Loucy (cell line): ENCODE data around the gene RBM18.

Experiments
- H2AFZ ChIP-seq: fragments of 200-600 bp; sonication (generic); 2 replicates; pipeline ENCODE4 v1.6.0; 2016; ENCODE audit warnings: antibody characterized with exemption, mild to moderate bottlenecking, low read length, moderate library complexity
- H3F3A ChIP-seq: fragments of 200-600 bp; 2 replicates; pipeline ENCODE4 v1.6.0; 2016; ENCODE audit warnings: antibody characterized with exemption, low read depth, mild to moderate bottlenecking
- H3K27me3 ChIP-seq: fragments of 200-600 bp; sonication (generic); 2 replicates; pipeline ENCODE4 v1.6.1; 2014; ENCODE audit warnings: low read length, mild to moderate bottlenecking; ENCODE audit not compliant: insufficient read depth, poor library complexity, severe bottlenecking
- H3K36me3 ChIP-seq: fragments of 200-600 bp; sonication (generic); 2 replicates; pipeline ENCODE4 v1.6.1; 2016; ENCODE audit warnings: low read length; ENCODE audit not compliant: insufficient read depth
- H3K4me1 ChIP-seq: fragments of 200-600 bp; sonication (generic); 2 replicates; pipeline ENCODE4 v1.5.1; 2014; ENCODE audit warnings: low read length, mild to moderate bottlenecking; ENCODE audit not compliant: insufficient read depth, poor library complexity, severe bottlenecking
- H3K4me2 ChIP-seq: fragments of 200-600 bp; sonication (generic); 2 replicates; pipeline ENCODE4 v1.6.0; 2014; ENCODE audit warnings: antibody characterized with exemption, low read length, low read depth, mild to moderate bottlenecking; ENCODE audit not compliant: poor library complexity, severe bottlenecking
- H3K4me3 ChIP-seq: fragments of 200-600 bp; sonication (generic); 2 replicates; pipeline ENCODE4 v1.5.1; 2014; ENCODE audit warnings: low read length, mild to moderate bottlenecking, mixed read lengths; ENCODE audit not compliant: poor library complexity, severe bottlenecking
- H3K79me2 ChIP-seq: fragments of 200-600 bp; sonication (generic); 2 replicates; pipeline ENCODE4 v1.6.1; 2014; ENCODE audit warnings: low read length; ENCODE audit not compliant: insufficient read depth
- H3K9ac ChIP-seq: fragments of 200-600 bp; sonication (generic); 2 replicates; pipeline ENCODE4 v1.6.0; 2014; ENCODE audit warnings: mild to moderate bottlenecking, low read depth, low read length, moderate library complexity; ENCODE audit not compliant: poor library complexity, severe bottlenecking
- H3K9me2 ChIP-seq: fragments of 200-600 bp; sonication (generic); replicated peaks from 2 replicates; pipeline ENCODE4 v1.6.1; 2016; ENCODE audit warnings: low read depth, low read length, mixed read lengths
- H3K9me3 ChIP-seq: fragments of 200-600 bp; sonication (generic); 2 replicates; pipeline ENCODE4 v1.6.1; 2014; ENCODE audit warnings: mild to moderate bottlenecking, antibody characterized with exemption, low read length, low read depth; ENCODE audit not compliant: insufficient read depth
- H4K20me1 ChIP-seq: fragments of 200-600 bp; sonication (generic); 2 replicates; pipeline ENCODE4 v1.6.0; 2014; ENCODE audit warnings: antibody characterized with exemption, low read length, mild to moderate bottlenecking; ENCODE audit not compliant: insufficient read depth, poor library complexity, severe bottlenecking
- EZH2phosphoT487 ChIP-seq: fragments of 200-600 bp; IDR thresholded peaks from 2 replicates; pipeline ENCODE4 v1.6.1; 2018; ENCODE audit warnings: antibody characterized with exemption, mild to moderate bottlenecking, moderate library complexity, borderline replicate concordance
- TF ChIP-seq, protein P1 (sequence below): fragments of 200-600 bp; sonication (generic); conservative IDR thresholded peaks from 2 replicates; pipeline ENCODE4 v1.5.1; 2014; ENCODE audit warnings: mild to moderate bottlenecking, antibody characterized with exemption, low read length

Gene RBM18

DNA sequence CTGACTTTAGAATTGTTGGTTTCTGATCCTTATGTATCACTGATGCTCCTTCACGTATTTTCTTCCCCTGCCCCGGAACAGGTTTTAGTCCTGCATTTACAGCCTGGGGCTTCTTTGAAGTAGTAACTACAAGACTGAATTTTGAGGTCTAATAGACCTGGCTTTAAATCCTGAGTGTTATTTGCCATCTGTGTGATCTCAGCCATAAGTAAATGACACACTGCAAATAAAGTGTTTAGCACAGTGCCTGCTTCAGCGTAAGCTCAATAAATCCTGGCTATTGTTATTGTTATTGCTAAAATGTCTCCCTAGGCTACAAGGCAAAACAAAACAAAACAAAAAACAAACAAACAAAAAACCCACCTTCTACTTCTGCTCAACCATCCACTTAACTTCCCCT lies 20.3 kb downstream of the RBM18 start:
- TF ChIP-seq, protein P1, sequence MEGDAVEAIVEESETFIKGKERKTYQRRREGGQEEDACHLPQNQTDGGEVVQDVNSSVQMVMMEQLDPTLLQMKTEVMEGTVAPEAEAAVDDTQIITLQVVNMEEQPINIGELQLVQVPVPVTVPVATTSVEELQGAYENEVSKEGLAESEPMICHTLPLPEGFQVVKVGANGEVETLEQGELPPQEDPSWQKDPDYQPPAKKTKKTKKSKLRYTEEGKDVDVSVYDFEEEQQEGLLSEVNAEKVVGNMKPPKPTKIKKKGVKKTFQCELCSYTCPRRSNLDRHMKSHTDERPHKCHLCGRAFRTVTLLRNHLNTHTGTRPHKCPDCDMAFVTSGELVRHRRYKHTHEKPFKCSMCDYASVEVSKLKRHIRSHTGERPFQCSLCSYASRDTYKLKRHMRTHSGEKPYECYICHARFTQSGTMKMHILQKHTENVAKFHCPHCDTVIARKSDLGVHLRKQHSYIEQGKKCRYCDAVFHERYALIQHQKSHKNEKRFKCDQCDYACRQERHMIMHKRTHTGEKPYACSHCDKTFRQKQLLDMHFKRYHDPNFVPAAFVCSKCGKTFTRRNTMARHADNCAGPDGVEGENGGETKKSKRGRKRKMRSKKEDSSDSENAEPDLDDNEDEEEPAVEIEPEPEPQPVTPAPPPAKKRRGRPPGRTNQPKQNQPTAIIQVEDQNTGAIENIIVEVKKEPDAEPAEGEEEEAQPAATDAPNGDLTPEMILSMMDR = no peak
- no peaks in the 10 kb centered on the region for H3K79me2 ChIP-seq
- no peaks in the 10 kb centered on the region for H3K27me3 ChIP-seq
- H3K9me3 ChIP-seq = no peaks in the 10 kb centered on the region
- H3K9ac ChIP-seq = no peak overlapping the region
- no peaks in the 10 kb centered on the region for H3K4me1 ChIP-seq
- no peaks in the 10 kb centered on the region for H3F3A ChIP-seq
- H3K4me2 ChIP-seq = no peak overlapping the region
- H3K36me3 ChIP-seq = peaks cover 88% of the 10 kb centered on the region
- no peak overlapping the region for H2AFZ ChIP-seq
- H4K20me1 ChIP-seq = no peaks in the 10 kb centered on the region
- H3K4me3 ChIP-seq = no peak overlapping the region
- no peaks in the 10 kb centered on the region for H3K9me2 ChIP-seq

DNA sequence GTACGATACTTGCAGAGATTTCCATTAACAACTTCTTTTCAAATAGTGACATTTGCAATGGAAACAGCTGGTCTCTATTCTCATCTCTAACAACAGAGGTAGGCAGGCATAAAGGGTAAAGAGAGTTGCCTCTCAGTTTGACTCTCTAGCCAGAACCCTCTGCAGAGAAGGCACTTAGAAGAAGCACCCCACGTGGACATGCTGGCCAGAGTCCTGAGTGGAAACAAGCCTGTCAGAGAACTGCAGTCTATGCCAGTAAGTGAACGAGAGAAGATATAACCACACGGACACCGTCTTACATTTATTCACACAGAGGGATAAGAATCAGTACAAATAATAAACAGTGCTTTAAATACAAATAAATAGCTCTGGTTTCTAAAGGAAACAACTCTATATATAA lies 24.9 kb downstream of the RBM18 start:
- TF ChIP-seq, protein P1 = no peak
- TF ChIP-seq EZH2phosphoT487 = no peak
- no peak overlapping the region for H3K4me2 ChIP-seq
- H3F3A ChIP-seq = no peaks in the 10 kb centered on the region
- H3K79me2 ChIP-seq = no peaks in the 10 kb centered on the region
- no peaks in the 10 kb centered on the region for H4K20me1 ChIP-seq
- H3K4me1 ChIP-seq = no peaks in the 10 kb centered on the region
- no peaks in the 10 kb centered on the region for H3K9me3 ChIP-seq
- no peaks in the 10 kb centered on the region for H3K27me3 ChIP-seq
- H3K9ac ChIP-seq = no peak overlapping the region
- peaks cover 56% of the 10 kb centered on the region for H3K36me3 ChIP-seq
- H3K9me2 ChIP-seq = no peaks in the 10 kb centered on the region
- no peak overlapping the region for H3K4me3 ChIP-seq
- H2AFZ ChIP-seq = no peak overlapping the region

DNA sequence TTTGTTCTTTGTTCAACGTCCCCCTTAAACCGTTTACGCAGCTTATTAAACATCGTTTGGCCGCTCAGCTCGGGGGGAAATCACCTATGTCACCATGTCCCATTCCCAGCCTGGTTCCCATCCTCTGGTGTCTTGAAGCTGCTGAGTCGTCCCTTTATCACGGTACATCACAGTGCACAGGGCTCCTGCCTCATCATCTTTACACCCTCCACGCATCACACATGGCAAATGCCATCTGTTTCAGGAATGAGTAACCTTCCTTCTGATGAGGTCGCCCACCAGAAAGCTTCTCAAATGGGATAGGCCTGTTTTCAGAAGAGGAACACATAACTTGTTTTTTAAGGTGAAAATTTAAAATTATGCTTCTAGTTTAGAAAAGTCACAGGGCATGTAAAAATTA lies 28.0 kb downstream of the RBM18 start:
- Histone ChIP-seq H3K9me2 (no peaks in the 10 kb centered on the region), H3K4me1 (no peaks in the 10 kb centered on the region), H3F3A (no peaks in the 10 kb centered on the region), H3K27me3 (no peaks in the 10 kb centered on the region), H4K20me1 (no peaks in the 10 kb centered on the region), H3K9ac (no peak overlapping the region), H3K9me3 (no peaks in the 10 kb centered on the region), H3K4me3 (no peak overlapping the region), H3K36me3 (peaks cover 29% of the 10 kb centered on the region), H2AFZ (no peak overlapping the region), H3K79me2 (no peaks in the 10 kb centered on the region), H3K4me2 (no peak overlapping the region)
- TF ChIP-seq, protein P1 = no peak
- no peak for TF ChIP-seq EZH2phosphoT487
